Suprapubic skin (tissue), 4 donors: ENCODE measurements around the gene BTK. TPM values are rescaled to one million over a fixed set of nuclear protein-coding genes. Genes with fewer than 3 reads are reported as not detected.
A peak's percentile ranks its signal among the peaks of the same experiment; 100 is the strongest.

ENCODE experiments used
- DNase-seq, 2 donors: peaks; one replicate each; pipeline ENCODE4 v3.0.0-alpha.2; 2019; ENCODE audit warnings: low spot score in 2 of 2
- H3K27ac ChIP-seq: fragments of 200-600 bp; sonication (generic); one replicate; pipeline ENCODE4 v1.5.1; 2019
- H3K27me3 ChIP-seq: fragments of 200-600 bp; sonication (generic); one replicate; pipeline ENCODE4 v1.5.1; 2019
- H3K36me3 ChIP-seq: fragments of 200-600 bp; sonication (generic); one replicate; pipeline ENCODE4 v1.5.1; 2019
- H3K4me1 ChIP-seq: fragments of 200-600 bp; sonication (generic); one replicate; pipeline ENCODE4 v1.5.1; 2019
- H3K4me3 ChIP-seq: fragments of 200-600 bp; sonication (generic); one replicate; pipeline ENCODE4 v1.5.1; 2019; ENCODE audit warnings: mild to moderate bottlenecking
- H3K9me3 ChIP-seq: fragments of 200-600 bp; sonication (generic); one replicate; pipeline ENCODE4 v1.5.1; 2019
- CTCF ChIP-seq, 2 donors: fragments of 200-600 bp in 1 of 2; fragments of 450-650 bp in 1 of 2; sonication (generic) in 1 of 2; IDR thresholded peaks; one replicate each; pipeline ENCODE4 v1.5.1; 2016 to 2019; ENCODE audit warnings: antibody characterized with exemption in 2 of 2, mild to moderate bottlenecking in 1 of 2, moderate library complexity in 1 of 2
- EP300 ChIP-seq: sonication (generic); formaldehyde crosslinking; IDR thresholded peaks from one replicate; pipeline ENCODE4 v1.6.1; 2017; ENCODE audit warnings: antibody characterized with exemption
- POLR2A ChIP-seq, 2 donors: fragments of 450-650 bp; IDR thresholded peaks; one replicate each; pipeline ENCODE4 v1.6.1; 2017; ENCODE audit warnings: antibody characterized with exemption in 2 of 2, mild to moderate bottlenecking in 2 of 2, moderate library complexity in 2 of 2
- POLR2AphosphoS5 ChIP-seq, 3 donors: sonication (generic); formaldehyde crosslinking; IDR thresholded peaks; one replicate each; pipeline ENCODE4 v1.6.1; 2017; ENCODE audit warnings: antibody characterized with exemption in 3 of 3
- WGBS: methylation state at CpG from one replicate; pipeline ENCODE4 v1.1.5; 2018; 5-methylcytosine and 5-hydroxymethylcytosine counted together
- total RNA-seq, 4 donors: library from RNA; depleted of rRNA; stranded (reverse); fragments of >200 nt; gene quantifications; one replicate each; pipeline ENCODE4 v1.1.0, GENCODE V29; 2016

The BTK gene
- total RNA-seq, 4 donors from 2014 or later, result 1.4 to 6.8 (median 1.9) TPM

DNA sequence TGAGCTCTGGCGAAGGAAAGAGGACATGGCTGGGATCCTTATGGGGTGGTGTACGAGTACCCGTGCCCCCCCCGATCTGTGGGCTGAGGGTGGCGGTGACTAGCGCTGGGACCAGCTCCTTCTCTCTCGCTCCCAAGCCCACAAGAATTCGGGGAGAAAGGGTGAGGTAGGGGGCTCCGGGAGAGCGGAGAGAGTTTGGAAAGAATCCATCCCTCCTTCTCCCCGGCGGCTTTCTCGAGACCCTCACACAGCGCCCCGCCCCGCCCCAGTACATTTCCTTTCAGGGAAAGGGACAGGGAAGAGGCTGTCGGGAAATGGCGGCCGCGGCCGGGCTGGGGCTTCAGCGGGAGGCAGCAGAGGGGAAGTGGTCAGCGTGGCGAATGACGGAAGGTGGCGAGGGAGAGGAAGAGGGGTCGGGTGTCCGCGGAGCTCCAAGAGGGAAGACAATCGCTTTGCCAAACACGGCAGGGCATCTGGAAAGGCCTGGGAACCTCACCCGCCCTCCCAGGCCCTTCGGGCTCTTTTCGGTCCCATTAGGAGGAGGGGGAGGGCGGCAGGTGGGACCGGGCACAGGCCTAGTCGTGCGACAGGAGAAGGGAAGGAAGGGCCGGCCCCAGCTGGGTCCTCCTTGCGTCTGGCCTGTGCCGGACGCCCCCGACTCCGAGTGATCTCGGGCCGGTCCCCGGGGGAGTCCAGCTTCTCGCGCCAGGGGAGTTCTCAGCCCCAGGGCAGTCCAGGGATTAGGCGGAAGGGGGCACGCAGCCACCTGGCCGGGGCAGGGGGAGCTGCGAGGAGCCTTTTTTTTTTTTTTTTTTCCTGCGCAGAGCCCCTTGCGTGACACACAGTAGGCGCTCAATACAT, 32.2 kb upstream of the BTK start:
- H3K27ac ChIP-seq, result peak overlapping the region; percentile 89
- peaks cover 18% of the 10 kb centered on the region for H3K4me1 ChIP-seq
- DNase-seq, result peak; percentile 76 to 79
- H3K27me3 ChIP-seq, result no peaks in the 10 kb centered on the region
- H3K4me3 ChIP-seq, result peak overlapping the region; percentile 59
- 20% methylated on average over 46 of the region's 56 CpGs for WGBS
- H3K9me3 ChIP-seq, result no peaks in the 10 kb centered on the region
- TF ChIP-seq POLR2A (IDR thresholded peaks at IDR 0.05), result peak in 1 of 2 donors; percentile 43
- no peak for TF ChIP-seq EP300
- H3K36me3 ChIP-seq, result no peaks in the 10 kb centered on the region

- WGBS, result 70% methylated on average over 4 of the region's 4 CpGs
- Histone ChIP-seq H3K36me3 (peaks cover 9% of the 10 kb centered on the region), H3K4me3 (no peak overlapping the region), H3K4me1 (peaks cover 18% of the 10 kb centered on the region), H3K9me3 (no peaks in the 10 kb centered on the region), H3K27ac (no peak overlapping the region), H3K27me3 (no peaks in the 10 kb centered on the region)
- DNase-seq, result no peak
- TF ChIP-seq POLR2A (IDR thresholded peaks at IDR 0.05) (no peak), EP300 (no peak), POLR2AphosphoS5 (IDR thresholded peaks at IDR 0.05) (no peak), CTCF (IDR thresholded peaks at IDR 0.05) (no peak)
These were observed 31.2 kb upstream of the BTK start for GRCh38 chrX:101417190-101417589.

GRCh38 chrX:101416691-101417090, 30.7 kb upstream of the BTK start:
- 71% methylated on average over 7 of the region's 7 CpGs for WGBS
- H3K27me3 ChIP-seq, result no peaks in the 10 kb centered on the region
- no peaks in the 10 kb centered on the region for H3K9me3 ChIP-seq
- H3K36me3 ChIP-seq, result peaks cover 12% of the 10 kb centered on the region
- no peak overlapping the region for H3K4me3 ChIP-seq
- DNase-seq, result no peak
- TF ChIP-seq POLR2A (IDR thresholded peaks at IDR 0.05) (no peak), EP300 (no peak), POLR2AphosphoS5 (IDR thresholded peaks at IDR 0.05) (no peak), CTCF (IDR thresholded peaks at IDR 0.05) (no peak)
- peaks cover 18% of the 10 kb centered on the region for H3K4me1 ChIP-seq
- H3K27ac ChIP-seq, result no peak overlapping the region

GRCh38 chrX:101415180-101416145, 29.5 kb upstream of the BTK start:
- peaks cover 12% of the 10 kb centered on the region for H3K36me3 ChIP-seq
- H3K4me1 ChIP-seq, result peaks cover 21% of the 10 kb centered on the region
- WGBS, result 35% methylated on average over 12 of the region's 12 CpGs
- TF ChIP-seq EP300 (no peak), CTCF (IDR thresholded peaks at IDR 0.05) (peak; percentile 55 to 59), POLR2AphosphoS5 (IDR thresholded peaks at IDR 0.05) (no peak), POLR2A (IDR thresholded peaks at IDR 0.05) (no peak)
- no peak for DNase-seq
- H3K4me3 ChIP-seq, result no peak overlapping the region
- H3K27me3 ChIP-seq, result no peaks in the 10 kb centered on the region
- H3K27ac ChIP-seq, result no peak overlapping the region
- no peaks in the 10 kb centered on the region for H3K9me3 ChIP-seq

- H3K9me3 ChIP-seq, result no peaks in the 10 kb centered on the region
- DNase-seq, result no peak
- 85% methylated on average over 10 of the region's 10 CpGs for WGBS
- H3K4me1 ChIP-seq, result peaks cover 27% of the 10 kb centered on the region
- no peaks in the 10 kb centered on the region for H3K27me3 ChIP-seq
- peaks cover 12% of the 10 kb centered on the region for H3K36me3 ChIP-seq
- no peak overlapping the region for H3K4me3 ChIP-seq
- no peak for TF ChIP-seq POLR2A (IDR thresholded peaks at IDR 0.05)
- TF ChIP-seq EP300, result no peak
- TF ChIP-seq POLR2AphosphoS5 (IDR thresholded peaks at IDR 0.05), result no peak
- TF ChIP-seq CTCF (IDR thresholded peaks at IDR 0.05), result no peak
- no peak overlapping the region for H3K27ac ChIP-seq
These were observed 26.0 kb upstream of the BTK start for GRCh38 chrX:101411984-101412383.
